Sigmoid colon (tissue), 4 donors: ENCODE results near the gene ERFL.

Experiments used
- EP300 ChIP-seq, 4 donors: sonication (generic); formaldehyde crosslinking; IDR thresholded peaks; one replicate each; pipeline ENCODE4 v1.6.1; 2017; ENCODE audit warnings: antibody characterized with exemption in 4 of 4
- POLR2AphosphoS5 ChIP-seq, 4 donors: sonication (generic); formaldehyde crosslinking; IDR thresholded peaks; one replicate each; pipeline ENCODE4 v1.6.1; 2017; ENCODE audit warnings: antibody characterized with exemption in 4 of 4
- TF ChIP-seq, protein P1 (sequence below), 4 experiments: fragments of 450-650 bp in 3 of 4; fragments of 200-600 bp in 1 of 4; IDR thresholded peaks; one replicate each; pipeline ENCODE4 v1.5.1; 2016 to 2019; ENCODE audit warnings: antibody characterized with exemption in 4 of 4, mild to moderate bottlenecking in 3 of 4, moderate library complexity in 2 of 4

- TF ChIP-seq, protein P1, sequence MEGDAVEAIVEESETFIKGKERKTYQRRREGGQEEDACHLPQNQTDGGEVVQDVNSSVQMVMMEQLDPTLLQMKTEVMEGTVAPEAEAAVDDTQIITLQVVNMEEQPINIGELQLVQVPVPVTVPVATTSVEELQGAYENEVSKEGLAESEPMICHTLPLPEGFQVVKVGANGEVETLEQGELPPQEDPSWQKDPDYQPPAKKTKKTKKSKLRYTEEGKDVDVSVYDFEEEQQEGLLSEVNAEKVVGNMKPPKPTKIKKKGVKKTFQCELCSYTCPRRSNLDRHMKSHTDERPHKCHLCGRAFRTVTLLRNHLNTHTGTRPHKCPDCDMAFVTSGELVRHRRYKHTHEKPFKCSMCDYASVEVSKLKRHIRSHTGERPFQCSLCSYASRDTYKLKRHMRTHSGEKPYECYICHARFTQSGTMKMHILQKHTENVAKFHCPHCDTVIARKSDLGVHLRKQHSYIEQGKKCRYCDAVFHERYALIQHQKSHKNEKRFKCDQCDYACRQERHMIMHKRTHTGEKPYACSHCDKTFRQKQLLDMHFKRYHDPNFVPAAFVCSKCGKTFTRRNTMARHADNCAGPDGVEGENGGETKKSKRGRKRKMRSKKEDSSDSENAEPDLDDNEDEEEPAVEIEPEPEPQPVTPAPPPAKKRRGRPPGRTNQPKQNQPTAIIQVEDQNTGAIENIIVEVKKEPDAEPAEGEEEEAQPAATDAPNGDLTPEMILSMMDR (IDR thresholded peaks at IDR 0.05), result no peak
- TF ChIP-seq POLR2AphosphoS5 (IDR thresholded peaks at IDR 0.05), result no peak
- TF ChIP-seq EP300 (IDR thresholded peaks at IDR 0.05), result no peak
Measured at GRCh38 chr19:41960973-41961372, 32.7 kb upstream of the ERFL start.
